ENCODE data around the gene BEST1. TPM values are rescaled to one million over a fixed set of nuclear protein-coding genes. Genes with fewer than 3 reads are reported as not detected.

The BEST1 gene
- total and polyA plus RNA-seq, 12 donors, result 0.39 to 4.9 (median 1.5) TPM

DNA sequence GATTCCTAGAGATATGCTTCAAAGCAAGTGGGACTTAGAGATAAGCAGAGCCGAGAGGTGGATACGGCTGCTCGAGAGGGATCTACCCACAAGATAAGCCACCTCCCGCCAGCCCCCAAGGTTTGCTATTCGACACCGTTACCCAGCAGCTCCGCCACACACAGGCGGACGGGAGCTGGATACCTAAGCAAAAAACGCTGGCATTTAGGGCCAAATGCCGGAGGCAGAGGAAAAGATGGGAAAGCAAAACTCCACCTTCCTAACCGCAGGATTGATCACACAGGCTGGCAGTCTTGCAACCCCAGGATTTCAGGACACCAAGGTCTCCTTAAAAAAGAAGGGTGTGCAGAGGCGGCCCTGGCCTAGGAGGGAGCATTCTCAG, 16.6 kb downstream of the BEST1 start:
- intact Hi-C loops (cut with DNase I), result loop anchor here in 4 of 10 donors (5.0 to 10.0 kb wide), 4 partner anchors 61 to 812 kb away; no protein-coding TSS in a partner anchor
- H3K9me3 ChIP-seq, result no peaks in the 10 kb centered on the region
- TF ChIP-seq, protein P1, sequence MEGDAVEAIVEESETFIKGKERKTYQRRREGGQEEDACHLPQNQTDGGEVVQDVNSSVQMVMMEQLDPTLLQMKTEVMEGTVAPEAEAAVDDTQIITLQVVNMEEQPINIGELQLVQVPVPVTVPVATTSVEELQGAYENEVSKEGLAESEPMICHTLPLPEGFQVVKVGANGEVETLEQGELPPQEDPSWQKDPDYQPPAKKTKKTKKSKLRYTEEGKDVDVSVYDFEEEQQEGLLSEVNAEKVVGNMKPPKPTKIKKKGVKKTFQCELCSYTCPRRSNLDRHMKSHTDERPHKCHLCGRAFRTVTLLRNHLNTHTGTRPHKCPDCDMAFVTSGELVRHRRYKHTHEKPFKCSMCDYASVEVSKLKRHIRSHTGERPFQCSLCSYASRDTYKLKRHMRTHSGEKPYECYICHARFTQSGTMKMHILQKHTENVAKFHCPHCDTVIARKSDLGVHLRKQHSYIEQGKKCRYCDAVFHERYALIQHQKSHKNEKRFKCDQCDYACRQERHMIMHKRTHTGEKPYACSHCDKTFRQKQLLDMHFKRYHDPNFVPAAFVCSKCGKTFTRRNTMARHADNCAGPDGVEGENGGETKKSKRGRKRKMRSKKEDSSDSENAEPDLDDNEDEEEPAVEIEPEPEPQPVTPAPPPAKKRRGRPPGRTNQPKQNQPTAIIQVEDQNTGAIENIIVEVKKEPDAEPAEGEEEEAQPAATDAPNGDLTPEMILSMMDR (IDR thresholded peaks at IDR 0.05), result no peak
- 1% methylated on average over 13 of the region's 13 CpGs for WGBS, 2 donors
- peaks cover 0 to 47% (median 21%) of the 10 kb centered on the region in 9 donors for H3K36me3 ChIP-seq
- H3K27ac ChIP-seq, result peak overlapping the region; percentile 96 to 100 (median 99)
- H3K27me3 ChIP-seq, result no peaks in the 10 kb centered on the region
- DNase-seq (no peak), ATAC-seq (no peak)
- peaks cover 24 to 85% (median 76%) of the 10 kb centered on the region in 9 donors for H3K4me1 ChIP-seq
- H3K4me3 ChIP-seq, result peak overlapping the region; percentile 74 to 97 (median 90)

- Histone ChIP-seq H3K4me3 (peak within 1 kb of the TSS; percentile 74 to 97 (median 90)), H3K36me3 (peaks cover 0 to 44% (median 21%) of the 10 kb centered on the region in 9 donors), H3K9me3 (no peaks in the 10 kb centered on the region), H3K4me1 (peaks cover 23 to 85% (median 76%) of the 10 kb centered on the region in 9 donors), H3K27ac (peak within 1 kb of the TSS; percentile 96 to 100 (median 99)), H3K27me3 (no peaks in the 10 kb centered on the region)
- intact Hi-C loops (cut with DNase I), result loop anchor here in 4 of 10 donors (5.0 to 10.0 kb wide), 4 partner anchors 60 to 813 kb away; no protein-coding TSS in a partner anchor
- peak; percentile 74 to 89 (median 83) for ATAC-seq
- WGBS, 2 donors, result 1 to 3% methylated on average over 86 to 93 of the region's 93 CpGs
- TF ChIP-seq, protein P1 (IDR thresholded peaks at IDR 0.05), result peak in 1 of 9 donors; percentile 6
- DNase-seq, result peak; percentile 92 to 93
Measured at GRCh38 chr11:61967116-61967923, 17.2 kb downstream of the BEST1 start, which contains the start of gene FTH1. Gene FTH1 (minus strand): TSS chr11:61967634. CDS start chr11:61967425, 209 bp downstream.

DNA sequence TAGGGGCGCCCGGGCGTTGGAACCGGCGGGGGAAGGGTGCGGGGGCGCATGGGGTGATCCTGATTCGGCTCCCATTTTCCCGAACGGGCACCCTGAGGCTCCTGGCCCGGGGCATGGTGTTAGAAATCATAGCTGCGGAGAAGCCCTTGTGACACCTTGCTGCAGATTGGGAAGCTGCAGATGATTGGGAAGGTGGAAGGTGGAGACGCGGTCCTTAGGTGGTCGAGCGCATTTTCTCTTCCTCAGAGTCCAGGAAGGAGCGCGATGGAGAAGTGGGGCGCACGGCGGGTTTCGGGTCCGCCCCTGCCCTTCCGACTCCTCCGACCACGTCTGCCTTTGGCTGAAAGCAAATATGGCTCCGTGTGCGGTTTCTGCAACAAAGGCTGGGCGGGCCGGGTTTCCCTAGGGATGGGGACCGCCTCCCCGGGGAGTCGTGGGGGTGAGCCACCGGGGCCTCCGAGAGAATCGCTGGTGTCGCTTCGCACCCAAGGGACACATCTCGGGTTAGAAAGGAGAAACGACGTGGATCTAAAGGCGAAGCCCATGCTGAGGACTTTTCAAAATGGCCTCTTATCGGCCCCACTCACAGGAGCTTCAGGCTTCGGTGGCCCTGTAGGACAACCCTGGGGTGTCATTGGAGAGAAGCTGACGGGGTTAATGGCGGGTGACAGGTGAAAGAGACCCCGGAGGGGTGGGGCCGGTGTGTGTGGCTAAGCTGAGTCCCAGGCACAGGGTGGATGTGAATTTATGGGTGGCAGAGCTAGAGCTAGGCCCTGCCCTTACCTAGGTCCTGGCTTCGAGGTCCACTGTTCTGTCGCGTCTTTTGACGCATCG, 18.0 kb downstream of the BEST1 start:
- intact Hi-C loops (cut with DNase I), result loop anchor here in 4 of 10 donors (5.0 to 10.0 kb wide), 4 partner anchors 59 to 813 kb away; no protein-coding TSS in a partner anchor
- ATAC-seq (peak in 4 of 8 donors; percentile 0 to 4 (median 2)), DNase-seq (peak; percentile 56 to 73)
- Histone ChIP-seq H3K27ac (peak overlapping the region; percentile 96 to 100 (median 99)), H3K27me3 (no peaks in the 10 kb centered on the region), H3K4me3 (peak overlapping the region; percentile 74 to 97 (median 90)), H3K4me1 (peaks cover 24 to 85% (median 76%) of the 10 kb centered on the region in 9 donors), H3K36me3 (peaks cover 0 to 37% (median 21%) of the 10 kb centered on the region in 9 donors), H3K9me3 (no peaks in the 10 kb centered on the region)
- TF ChIP-seq, protein P1 (IDR thresholded peaks at IDR 0.05), result no peak
- 10 to 13% methylated on average over 53 of the region's 53 CpGs for WGBS, 2 donors

Data from heart right ventricle (tissue), 16 donors.